HAP-1 (cell line): ENCODE measurements around the gene SHC4.
"Not testable (repeated sequence)": the region's sequence is repeated elsewhere in the genome, so short reads cannot be mapped to it uniquely, and the experiment has no call there.

Source experiments
- DNase-seq, 2 experiments: peaks; one replicate each; pipeline ENCODE4 v3.0.0-alpha.2; 2016 to 2020; ENCODE audit warnings: low spot score in 2 of 2
- H3K27me3 ChIP-seq: fragments of 250-450 bp; sonication (Bioruptor Pico); 2 replicates; pipeline ENCODE4 v1.5.1; 2020; ENCODE audit warnings: low read depth, mild to moderate bottlenecking, moderate library complexity
- H3K36me3 ChIP-seq: fragments of 250-450 bp; sonication (Bioruptor Pico); replicated peaks from 2 replicates; pipeline ENCODE4 v1.5.1; 2020; ENCODE audit warnings: mild to moderate bottlenecking
- H3K4me1 ChIP-seq: fragments of 250-450 bp; sonication (Bioruptor Pico); 2 replicates; pipeline ENCODE4 v1.5.1; 2020; ENCODE audit warnings: mild to moderate bottlenecking
- H3K4me3 ChIP-seq: fragments of 250-450 bp; sonication (Bioruptor Pico); 2 replicates; pipeline ENCODE4 v1.5.1; 2020; ENCODE audit warnings: mild to moderate bottlenecking, moderate library complexity
- H3K9me3 ChIP-seq: fragments of 250-450 bp; sonication (Bioruptor Pico); 2 replicates; pipeline ENCODE4 v1.5.1; 2020; ENCODE audit warnings: mild to moderate bottlenecking, moderate library complexity
- in situ Hi-C: fragments of 300-500 bp; cut with MboI; formaldehyde crosslinking; loops from 3 replicates; pipeline ENCODE4 v1.14.3; 2020; ENCODE audit warnings: low sequenced_read_pairs, inconsistent platforms, mixed read lengths

Gene SHC4

GRCh38 chr15:48925714-48926223 lies 38.0 kb downstream of the SHC4 start:
- in situ Hi-C loops, result no loop called here

GRCh38 chr15:48924528-48925393 lies 39.0 kb downstream of the SHC4 start:
- no peak for DNase-seq
- in situ Hi-C loops, result no loop called here
- no peaks in the 10 kb centered on the region for H3K27me3 ChIP-seq
- no peaks in the 10 kb centered on the region for H3K4me1 ChIP-seq
- no peaks in the 10 kb centered on the region for H3K9me3 ChIP-seq
- no peak overlapping the region for H3K4me3 ChIP-seq
- no peaks in the 10 kb centered on the region for H3K36me3 ChIP-seq

More at GRCh38 chr15:48925714-48926223, 38.0 kb downstream of the SHC4 start:
- Histone ChIP-seq H3K27me3 (peaks cover 2% of the 10 kb centered on the region; the same call in 1 of the 2 replicates), H3K9me3 (no peaks in the 10 kb centered on the region), H3K4me1 (no peaks in the 10 kb centered on the region), H3K4me3 (no peak overlapping the region), H3K36me3 (no peaks in the 10 kb centered on the region)
- no peak for DNase-seq

GRCh38 chr15:48922046-48922445 lies 41.7 kb downstream of the SHC4 start:
- no peaks in the 10 kb centered on the region for H3K36me3 ChIP-seq

GRCh38 chr15:48916721-48917120 lies 47.0 kb downstream of the SHC4 start:
- H3K4me1 ChIP-seq, result no peaks in the 10 kb centered on the region
- H3K27me3 ChIP-seq, result peaks cover 6% of the 10 kb centered on the region; the same call in 1 of the 2 replicates
- no peak overlapping the region for H3K4me3 ChIP-seq
- no peak for DNase-seq
- no peaks in the 10 kb centered on the region; the same call in 1 of the 2 replicates for H3K9me3 ChIP-seq
- in situ Hi-C loops, result no loop called here
- H3K36me3 ChIP-seq, result no peaks in the 10 kb centered on the region

More at GRCh38 chr15:48922046-48922445, 41.7 kb downstream of the SHC4 start:
- DNase-seq, result no peak
- Histone ChIP-seq H3K9me3 (no peaks in the 10 kb centered on the region), H3K4me1 (no peaks in the 10 kb centered on the region), H3K4me3 (no peak overlapping the region), H3K27me3 (peaks cover 3% of the 10 kb centered on the region; the same call in 1 of the 2 replicates)
- in situ Hi-C loops, result no loop called here

GRCh38 chr15:48915861-48916260 lies 47.9 kb downstream of the SHC4 start:
- no peaks in the 10 kb centered on the region for H3K36me3 ChIP-seq
- H3K4me3 ChIP-seq, result no peak overlapping the region
- H3K9me3 ChIP-seq, result no peaks in the 10 kb centered on the region; the same call in 1 of the 2 replicates
- DNase-seq, result no peak
- H3K4me1 ChIP-seq, result no peaks in the 10 kb centered on the region
- H3K27me3 ChIP-seq, result peaks cover 9% of the 10 kb centered on the region
- in situ Hi-C loops, result no loop called here

DNA sequence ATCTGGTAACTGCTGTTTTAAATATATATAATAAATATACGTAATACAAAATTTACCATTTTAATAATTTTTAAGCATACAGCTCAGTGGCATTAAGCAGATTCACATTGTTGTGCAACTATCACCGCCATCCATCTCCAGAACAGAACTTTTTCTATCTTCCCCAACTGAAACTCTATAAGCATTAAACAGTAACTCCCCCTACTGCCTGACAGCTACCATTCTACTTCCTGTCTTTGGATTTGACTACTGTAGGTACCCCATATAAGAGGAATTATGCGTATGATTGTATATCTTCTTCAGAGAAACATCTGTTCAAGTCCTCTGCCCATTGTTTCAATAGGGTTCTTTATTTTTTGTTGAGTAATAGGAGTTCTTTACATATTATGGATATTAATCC lies 49.0 kb downstream of the SHC4 start:
- H3K4me1 ChIP-seq, result no peaks in the 10 kb centered on the region
- no peak overlapping the region for H3K4me3 ChIP-seq
- no peaks in the 10 kb centered on the region for H3K36me3 ChIP-seq
- in situ Hi-C loops, result no loop called here
- H3K27me3 ChIP-seq, result peaks cover 12% of the 10 kb centered on the region
- no peak for DNase-seq
- H3K9me3 ChIP-seq, result no peaks in the 10 kb centered on the region; the same call in 1 of the 2 replicates

DNA sequence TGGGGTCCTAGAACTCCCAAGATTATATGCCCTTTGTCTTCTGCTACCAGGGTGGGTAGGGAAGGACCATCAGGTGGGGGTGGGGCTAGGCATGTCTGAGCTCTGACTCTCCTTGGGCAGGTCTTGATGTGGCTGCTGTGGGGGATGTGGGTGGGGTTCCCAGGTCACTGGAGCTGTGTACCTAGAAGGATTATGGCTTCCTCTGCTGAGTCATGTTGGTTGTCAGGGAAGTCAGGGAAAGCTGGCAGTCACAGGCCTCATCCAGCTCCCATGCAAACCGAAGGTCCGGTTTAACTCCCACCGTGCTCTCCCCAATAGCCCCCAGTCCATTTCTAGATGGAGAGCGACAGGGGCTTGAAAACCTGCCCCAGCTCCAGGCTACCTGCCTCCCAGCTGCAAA lies 50.6 kb downstream of the SHC4 start:
- H3K4me1 ChIP-seq, result no peaks in the 10 kb centered on the region
- DNase-seq, result no peak
- in situ Hi-C loops, result no loop called here
- H3K4me3 ChIP-seq, result no peak overlapping the region
- no peaks in the 10 kb centered on the region; the same call in 1 of the 2 replicates for H3K9me3 ChIP-seq
- no peaks in the 10 kb centered on the region for H3K36me3 ChIP-seq
- H3K27me3 ChIP-seq, result peaks cover 12% of the 10 kb centered on the region

GRCh38 chr15:48910554-48910953 lies 53.2 kb downstream of the SHC4 start:
- H3K36me3 ChIP-seq, H3K4me1 ChIP-seq, DNase-seq, H3K9me3 ChIP-seq, H3K4me3 ChIP-seq, H3K27me3 ChIP-seq, in situ Hi-C loops: not testable (repeated sequence)

DNA sequence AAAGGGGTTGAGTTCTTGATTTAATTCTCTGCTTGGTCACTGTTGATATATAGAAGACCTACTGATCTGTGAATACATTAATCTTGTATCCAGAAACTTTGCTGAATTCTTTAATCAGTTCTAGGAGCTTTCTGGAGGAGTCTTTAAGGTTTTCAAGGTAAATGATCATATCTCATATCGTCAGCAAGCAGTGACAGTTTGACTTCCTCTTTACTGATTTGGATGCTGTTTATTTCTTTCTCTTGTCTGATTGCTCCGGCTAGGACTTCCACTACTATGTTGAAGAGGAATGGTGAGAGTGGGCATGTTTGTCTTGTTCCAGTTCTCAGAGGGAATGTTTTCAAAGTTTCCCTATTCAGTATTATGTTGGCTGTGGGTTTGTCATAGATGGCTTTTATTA lies 54.4 kb downstream of the SHC4 start:
- H3K4me3 ChIP-seq, H3K27me3 ChIP-seq, in situ Hi-C loops, H3K9me3 ChIP-seq, H3K36me3 ChIP-seq, DNase-seq, H3K4me1 ChIP-seq: not testable (repeated sequence)

DNA sequence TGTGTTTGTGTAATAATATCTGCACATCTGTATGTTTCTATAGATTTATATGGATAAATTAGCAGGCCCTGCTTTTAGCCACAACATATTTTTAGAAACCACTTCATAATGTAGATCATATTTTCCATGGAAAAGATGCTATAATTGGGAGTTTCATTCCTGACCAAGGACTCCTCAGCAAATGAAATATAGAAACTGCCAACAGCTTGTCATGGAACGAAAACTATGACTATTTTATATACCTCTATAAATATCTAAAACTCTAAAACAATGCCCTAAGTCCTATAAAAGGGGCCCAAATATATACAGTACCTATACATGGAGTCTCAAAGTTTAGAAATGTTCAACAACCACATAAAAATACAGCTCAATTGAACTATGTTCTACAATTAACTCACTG lies 57.9 kb downstream of the SHC4 start:
- peaks cover 3% of the 10 kb centered on the region; the same call in 1 of the 2 replicates for H3K27me3 ChIP-seq

DNA sequence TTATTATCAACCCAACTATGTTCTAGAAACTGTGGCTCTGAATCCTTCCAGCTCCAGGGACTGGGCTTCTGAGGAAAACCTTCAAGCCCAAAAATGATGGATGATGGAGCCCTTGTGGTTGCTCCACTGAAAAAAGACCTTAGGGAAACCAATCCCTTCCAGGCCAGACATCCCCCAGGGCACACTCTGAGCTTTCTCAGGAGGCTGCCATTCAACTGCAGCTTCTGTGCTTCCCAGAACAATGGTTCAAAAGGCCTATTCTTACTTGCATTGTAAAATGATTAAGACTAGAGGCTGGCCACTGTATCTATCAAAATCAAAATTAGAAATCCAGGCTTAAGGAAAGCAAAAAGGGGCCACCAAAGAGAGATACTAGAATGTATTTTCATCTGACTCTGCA lies 58.5 kb downstream of the SHC4 start:
- in situ Hi-C loops, result no loop called here
- H3K36me3 ChIP-seq, result no peaks in the 10 kb centered on the region
- peak; percentile 60 to 61 for DNase-seq
- H3K4me3 ChIP-seq, result no peak overlapping the region
- H3K9me3 ChIP-seq, result no peaks in the 10 kb centered on the region
- peaks cover 3% of the 10 kb centered on the region; the same call in 1 of the 2 replicates for H3K27me3 ChIP-seq
- H3K4me1 ChIP-seq, result peaks cover 4% of the 10 kb centered on the region

More for the DNA sequence above, 57.9 kb downstream of the SHC4 start:
- in situ Hi-C loops, result no loop called here
- Histone ChIP-seq H3K9me3 (no peaks in the 10 kb centered on the region; the same call in 1 of the 2 replicates), H3K4me1 (peaks cover 4% of the 10 kb centered on the region), H3K36me3 (no peaks in the 10 kb centered on the region), H3K4me3 (no peak overlapping the region)
- DNase-seq, result no peak

GRCh38 chr15:48904758-48905157 lies 59.0 kb downstream of the SHC4 start:
- no peak for DNase-seq
- Histone ChIP-seq H3K36me3 (no peaks in the 10 kb centered on the region), H3K4me3 (no peak overlapping the region), H3K4me1 (peaks cover 4% of the 10 kb centered on the region), H3K9me3 (no peaks in the 10 kb centered on the region), H3K27me3 (no peaks in the 10 kb centered on the region)
- in situ Hi-C loops, result no loop called here

GRCh38 chr15:48899793-48900192 lies 63.9 kb downstream of the SHC4 start:
- Histone ChIP-seq H3K36me3 (no peaks in the 10 kb centered on the region), H3K4me3 (no peak overlapping the region), H3K4me1 (no peaks in the 10 kb centered on the region; the same call in 1 of the 2 replicates), H3K9me3 (no peaks in the 10 kb centered on the region), H3K27me3 (no peaks in the 10 kb centered on the region)
- no peak for DNase-seq
- in situ Hi-C loops, result no loop called here

DNA sequence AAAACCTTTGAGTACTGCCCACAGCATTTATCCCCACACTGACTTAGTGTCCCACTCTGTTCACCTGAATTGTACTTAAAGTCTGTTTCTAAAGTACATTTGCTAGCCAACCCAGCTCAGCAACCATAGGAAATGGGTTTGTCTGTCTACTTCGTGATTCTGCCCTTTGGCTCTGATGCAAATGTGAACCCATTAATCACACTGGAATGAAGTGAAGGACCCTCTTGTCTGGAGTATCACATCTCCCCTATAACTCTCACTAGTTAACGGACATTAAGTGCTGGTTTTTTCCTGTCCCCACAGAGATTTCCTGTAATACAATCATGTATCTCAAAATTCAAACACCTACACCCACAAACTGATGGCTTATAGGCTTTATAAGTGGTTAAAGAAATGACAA lies 65.3 kb downstream of the SHC4 start:
- no peak for DNase-seq
- Histone ChIP-seq H3K36me3 (no peaks in the 10 kb centered on the region), H3K27me3 (no peaks in the 10 kb centered on the region), H3K4me3 (no peak overlapping the region), H3K4me1 (no peaks in the 10 kb centered on the region; the same call in 1 of the 2 replicates), H3K9me3 (no peaks in the 10 kb centered on the region)
- in situ Hi-C loops, result no loop called here
